HepG2 (cell line): Measurements from ENCODE around the gene SLC2A2. TPM values are rescaled to one million over a fixed set of nuclear protein-coding genes. Genes with fewer than 3 reads are reported as not detected.
A peak's percentile ranks its signal among the peaks of the same experiment; 100 is the strongest.

Experiments
- CREM ChIP-seq, 2 experiments: sonication (generic) in 1 of 2; formaldehyde crosslinking in 1 of 2; IDR thresholded peaks; 2 replicates each; pipeline versions ENCODE4 v1.4.0 to v1.6.1; 2016 to 2020; ENCODE audit warnings: antibody characterized with exemption in 1 of 2, mild to moderate bottlenecking in 1 of 2, missing genetic modification reagents in 1 of 2
- KAT7 ChIP-seq: IDR thresholded peaks from 2 replicates; pipeline ENCODE4 v1.6.1; 2018; ENCODE audit warnings: borderline replicate concordance, missing compliant biosample characterization
- MED1 ChIP-seq: sonication (generic); formaldehyde crosslinking; IDR thresholded peaks from 2 replicates; pipeline ENCODE4 v1.4.0; 2020; ENCODE audit warnings: missing genetic modification reagents
- PHF21A ChIP-seq: sonication (generic); formaldehyde crosslinking; IDR thresholded peaks from 2 replicates; pipeline ENCODE4 v1.5.0; 2020; ENCODE audit warnings: mild to moderate bottlenecking, missing genetic modification reagents
- RXRA ChIP-seq: sonication (generic); formaldehyde crosslinking; IDR thresholded peaks from 2 replicates; pipeline ENCODE4 v1.5.1; 2020; ENCODE audit warnings: missing genetic modification reagents
- ZBTB37 ChIP-seq: sonication (generic); formaldehyde crosslinking; IDR thresholded peaks from 2 replicates; pipeline ENCODE4 v1.4.0; 2020; ENCODE audit warnings: mild to moderate bottlenecking, missing genetic modification reagents
- ZNF142 ChIP-seq: sonication (generic); formaldehyde crosslinking; IDR thresholded peaks from 2 replicates; pipeline ENCODE4 v1.4.0; 2020; ENCODE audit warnings: missing genetic modification reagents
- ZNF232 ChIP-seq: sonication (generic); formaldehyde crosslinking; IDR thresholded peaks from 2 replicates; pipeline ENCODE4 v1.4.0; 2020; ENCODE audit warnings: missing genetic modification reagents, borderline replicate concordance
- ZNF274 ChIP-seq: sonication (generic); formaldehyde crosslinking; IDR thresholded peaks from 2 replicates; pipeline ENCODE4 v1.5.1; 2020; ENCODE audit warnings: mild to moderate bottlenecking, missing genetic modification reagents
- ZNF546 ChIP-seq: sonication (generic); formaldehyde crosslinking; conservative IDR thresholded peaks from 2 replicates; pipeline ENCODE4 v1.8.1; 2023; ENCODE audit warnings: mild to moderate bottlenecking, missing genetic modification reagents
- ZNF773 ChIP-seq: sonication (generic); formaldehyde crosslinking; IDR thresholded peaks from 2 replicates; pipeline ENCODE4 v1.4.0; 2020; ENCODE audit warnings: missing genetic modification reagents, borderline replicate concordance
- ZNF816 ChIP-seq: sonication (generic); formaldehyde crosslinking; IDR thresholded peaks from 2 replicates; pipeline ENCODE4 v1.8.0; 2022; ENCODE audit warnings: missing genetic modification reagents, mild to moderate bottlenecking, borderline replicate concordance
- polyA plus RNA-seq, 8 experiments: library from polyadenylated mRNA; depleted of rRNA in 3 of 8; stranded (reverse) in 7 of 8; unstranded in 1 of 8; fragments of >200 nt; fragmentation: Illumina TruSeq in 4 of 8; extraction: Trizol in 4 of 8; gene quantifications; 2 replicates each; pipeline versions ENCODE4 v1.2.1 to v1.2.3, GENCODE V29; 2011 to 2016; ENCODE audit warnings: low read depth in 4 of 8, missing spikeins in 1 of 8, mixed read lengths in 1 of 8; ENCODE audit not compliant: insufficient read depth in 1 of 8
- total RNA-seq, 5 experiments: library from RNA; depleted of rRNA; stranded (reverse); fragments of >200 nt; fragmentation: Illumina TruSeq; extraction: Trizol; gene quantifications; 2 replicates each; pipeline ENCODE4 v1.2.3, GENCODE V29; 2016; ENCODE audit warnings: low read depth in 1 of 5
- TF ChIP-seq, protein P1 (sequence below): sonication (generic); formaldehyde crosslinking; IDR thresholded peaks from 2 replicates; pipeline ENCODE4 v1.4.0; 2020; ENCODE audit warnings: missing genetic modification reagents
- TF ChIP-seq, protein P2 (sequence below): sonication (generic); formaldehyde crosslinking; IDR thresholded peaks from 2 replicates; pipeline ENCODE4 v1.8.1; 2022; ENCODE audit warnings: low read depth, mild to moderate bottlenecking, missing genetic modification reagents

Gene SLC2A2
- total and polyA plus RNA-seq, 2 of the 13 experiments (the other 11 are each of a cell fraction or from before 2014, with no cell fraction given) = 19.5 to 23.2 TPM

DNA sequence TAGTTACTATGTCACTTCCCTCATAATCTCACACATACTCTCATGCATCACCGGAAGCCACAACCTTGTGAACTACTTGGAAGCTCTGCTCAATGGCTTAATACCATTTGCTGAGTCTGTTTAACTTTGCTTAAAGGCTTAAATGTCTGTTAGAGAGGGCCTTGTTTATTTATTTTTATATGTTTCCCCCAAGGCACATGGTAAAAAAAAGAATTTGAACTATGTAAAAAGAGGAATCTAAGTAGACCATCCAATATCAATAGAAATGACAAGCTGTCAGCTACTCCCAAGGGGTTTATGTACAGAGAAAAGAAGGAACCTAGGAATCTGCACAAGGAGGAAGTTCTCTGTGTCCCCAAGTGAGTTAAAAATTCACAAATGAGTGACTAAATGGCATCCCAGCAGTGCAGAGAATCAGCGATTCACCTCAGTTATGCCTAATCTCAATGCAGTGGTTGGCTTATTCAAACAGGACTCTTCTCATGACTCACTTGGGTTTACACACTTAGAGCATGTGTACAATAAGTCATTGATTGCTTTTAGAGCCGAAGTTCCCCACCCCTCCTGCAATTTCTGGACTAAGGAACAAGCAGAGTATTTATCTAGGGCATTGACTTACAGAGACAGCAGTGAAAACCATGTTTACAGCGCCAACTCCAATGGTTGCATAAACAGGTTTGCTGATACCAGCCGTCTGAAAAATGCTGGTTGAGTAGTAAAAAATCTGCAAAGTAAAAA is 24.4 kb downstream of the SLC2A2 start (continued):
- TF ChIP-seq, protein P1, sequence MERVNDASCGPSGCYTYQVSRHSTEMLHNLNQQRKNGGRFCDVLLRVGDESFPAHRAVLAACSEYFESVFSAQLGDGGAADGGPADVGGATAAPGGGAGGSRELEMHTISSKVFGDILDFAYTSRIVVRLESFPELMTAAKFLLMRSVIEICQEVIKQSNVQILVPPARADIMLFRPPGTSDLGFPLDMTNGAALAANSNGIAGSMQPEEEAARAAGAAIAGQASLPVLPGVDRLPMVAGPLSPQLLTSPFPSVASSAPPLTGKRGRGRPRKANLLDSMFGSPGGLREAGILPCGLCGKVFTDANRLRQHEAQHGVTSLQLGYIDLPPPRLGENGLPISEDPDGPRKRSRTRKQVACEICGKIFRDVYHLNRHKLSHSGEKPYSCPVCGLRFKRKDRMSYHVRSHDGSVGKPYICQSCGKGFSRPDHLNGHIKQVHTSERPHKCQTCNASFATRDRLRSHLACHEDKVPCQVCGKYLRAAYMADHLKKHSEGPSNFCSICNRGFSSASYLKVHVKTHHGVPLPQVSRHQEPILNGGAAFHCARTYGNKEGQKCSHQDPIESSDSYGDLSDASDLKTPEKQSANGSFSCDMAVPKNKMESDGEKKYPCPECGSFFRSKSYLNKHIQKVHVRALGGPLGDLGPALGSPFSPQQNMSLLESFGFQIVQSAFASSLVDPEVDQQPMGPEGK (CRISPR knock-in tag) = peak; percentile 83
- TF ChIP-seq RXRA (CRISPR knock-in tag) (peak; percentile 83; the same call in 1 of the 2 replicates), ZNF274 (CRISPR knock-in tag) (no peak; the same call in 1 of the 2 replicates), ZNF546 (CRISPR knock-in tag) (0 out of 2 replicates have a peak, but pooled peaks have one; percentile 53), CREM (IDR thresholded peaks at IDR 0.05) (peak; percentile 96), CREM (CRISPR knock-in tag; IDR thresholded peaks at IDR 0.05) (no peak), ZNF816 (CRISPR knock-in tag) (peak; percentile 72; the same call in 1 of the 2 replicates), ZNF232 (CRISPR knock-in tag) (peak; percentile 70; the same call in 1 of the 2 replicates), ZNF142 (CRISPR knock-in tag) (peak; percentile 49; the same call in 1 of the 2 replicates), ZNF773 (no peak), ZBTB37 (CRISPR knock-in tag) (peak; percentile 88; the same call in 1 of the 2 replicates), PHF21A (peak; percentile 89), KAT7 (CRISPR knock-in tag) (0 out of 2 replicates have a peak, but pooled peaks have one; percentile 66), MED1 (CRISPR knock-in tag) (peak; percentile 97)
- TF ChIP-seq, protein P2, sequence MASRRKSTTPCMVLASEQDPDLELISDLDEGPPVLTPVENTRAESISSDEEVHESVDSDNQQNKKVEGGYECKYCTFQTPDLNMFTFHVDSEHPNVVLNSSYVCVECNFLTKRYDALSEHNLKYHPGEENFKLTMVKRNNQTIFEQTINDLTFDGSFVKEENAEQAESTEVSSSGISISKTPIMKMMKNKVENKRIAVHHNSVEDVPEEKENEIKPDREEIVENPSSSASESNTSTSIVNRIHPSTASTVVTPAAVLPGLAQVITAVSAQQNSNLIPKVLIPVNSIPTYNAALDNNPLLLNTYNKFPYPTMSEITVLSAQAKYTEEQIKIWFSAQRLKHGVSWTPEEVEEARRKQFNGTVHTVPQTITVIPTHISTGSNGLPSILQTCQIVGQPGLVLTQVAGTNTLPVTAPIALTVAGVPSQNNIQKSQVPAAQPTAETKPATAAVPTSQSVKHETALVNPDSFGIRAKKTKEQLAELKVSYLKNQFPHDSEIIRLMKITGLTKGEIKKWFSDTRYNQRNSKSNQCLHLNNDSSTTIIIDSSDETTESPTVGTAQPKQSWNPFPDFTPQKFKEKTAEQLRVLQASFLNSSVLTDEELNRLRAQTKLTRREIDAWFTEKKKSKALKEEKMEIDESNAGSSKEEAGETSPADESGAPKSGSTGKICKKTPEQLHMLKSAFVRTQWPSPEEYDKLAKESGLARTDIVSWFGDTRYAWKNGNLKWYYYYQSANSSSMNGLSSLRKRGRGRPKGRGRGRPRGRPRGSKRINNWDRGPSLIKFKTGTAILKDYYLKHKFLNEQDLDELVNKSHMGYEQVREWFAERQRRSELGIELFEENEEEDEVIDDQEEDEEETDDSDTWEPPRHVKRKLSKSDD = peak; percentile 76
